ENCODE measurements around the gene SLK. TPM values are rescaled to one million over a fixed set of nuclear protein-coding genes. Genes with fewer than 3 reads are reported as not detected.

SLK gene
- total and polyA plus RNA-seq, 2 experiments from 2014 or later: 13.8 to 43.6 TPM

DNA sequence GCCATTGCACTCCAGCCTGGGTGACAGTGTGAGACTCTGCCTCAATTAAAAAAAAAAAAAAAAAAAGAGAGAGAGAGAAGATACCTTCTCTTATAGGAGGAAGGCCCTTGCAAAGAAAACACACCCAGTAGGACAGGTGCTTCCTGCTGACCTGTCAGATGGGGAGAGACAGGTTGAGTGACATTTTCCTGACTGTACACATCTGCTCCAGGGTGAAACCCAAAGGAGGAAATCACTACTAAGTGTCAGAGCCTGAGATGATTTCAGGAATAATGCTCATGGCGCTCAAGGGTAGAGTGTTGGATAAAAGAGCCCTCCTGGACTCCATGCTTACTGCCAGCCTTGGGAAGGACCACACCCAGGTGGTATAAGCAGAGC, 47.3 kb upstream of the SLK start:
- Histone ChIP-seq H3K27ac (no peak overlapping the region), H3K36me3 (replicated peaks; ENCODE audit: insufficient read depth, low read depth) (no peaks in the 10 kb centered on the region), H3K4me1 (ENCODE audit: insufficient read depth) (peaks cover 31% of the 10 kb centered on the region), H3K27me3 (no peaks in the 10 kb centered on the region), H4K20me1 (ENCODE audit: insufficient read depth, poor library complexity, severe bottlenecking) (no peaks in the 10 kb centered on the region), H3K4me3 (no peak overlapping the region), H3K4me2 (no peak overlapping the region), H3K79me2 (peaks cover 27% of the 10 kb centered on the region), H3K9me3 (ENCODE audit: low read depth) (no peaks in the 10 kb centered on the region), H2AFZ (no peak overlapping the region), H3K9me2 (replicated peaks; ENCODE audit: insufficient read depth) (no peaks in the 10 kb centered on the region)
- DNase-seq (ENCODE audit: low spot score): no peak
- no peak for TF ChIP-seq EZH2 (IDR thresholded peaks at IDR 0.05; ENCODE audit: borderline replicate concordance)
- TF ChIP-seq EZH2phosphoT487 (IDR thresholded peaks at IDR 0.05; ENCODE audit: low read depth, severe bottlenecking, unreplicated experiment): no peak
- TF ChIP-seq, protein P1, sequence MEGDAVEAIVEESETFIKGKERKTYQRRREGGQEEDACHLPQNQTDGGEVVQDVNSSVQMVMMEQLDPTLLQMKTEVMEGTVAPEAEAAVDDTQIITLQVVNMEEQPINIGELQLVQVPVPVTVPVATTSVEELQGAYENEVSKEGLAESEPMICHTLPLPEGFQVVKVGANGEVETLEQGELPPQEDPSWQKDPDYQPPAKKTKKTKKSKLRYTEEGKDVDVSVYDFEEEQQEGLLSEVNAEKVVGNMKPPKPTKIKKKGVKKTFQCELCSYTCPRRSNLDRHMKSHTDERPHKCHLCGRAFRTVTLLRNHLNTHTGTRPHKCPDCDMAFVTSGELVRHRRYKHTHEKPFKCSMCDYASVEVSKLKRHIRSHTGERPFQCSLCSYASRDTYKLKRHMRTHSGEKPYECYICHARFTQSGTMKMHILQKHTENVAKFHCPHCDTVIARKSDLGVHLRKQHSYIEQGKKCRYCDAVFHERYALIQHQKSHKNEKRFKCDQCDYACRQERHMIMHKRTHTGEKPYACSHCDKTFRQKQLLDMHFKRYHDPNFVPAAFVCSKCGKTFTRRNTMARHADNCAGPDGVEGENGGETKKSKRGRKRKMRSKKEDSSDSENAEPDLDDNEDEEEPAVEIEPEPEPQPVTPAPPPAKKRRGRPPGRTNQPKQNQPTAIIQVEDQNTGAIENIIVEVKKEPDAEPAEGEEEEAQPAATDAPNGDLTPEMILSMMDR (IDR thresholded peaks at IDR 0.05; ENCODE audit: poor library complexity): no peak
- WGBS (ENCODE audit: low lambda C conversion rate, missing lambda C conversion rate): 100% methylated on average over 1 of the region's 1 CpG

DNA sequence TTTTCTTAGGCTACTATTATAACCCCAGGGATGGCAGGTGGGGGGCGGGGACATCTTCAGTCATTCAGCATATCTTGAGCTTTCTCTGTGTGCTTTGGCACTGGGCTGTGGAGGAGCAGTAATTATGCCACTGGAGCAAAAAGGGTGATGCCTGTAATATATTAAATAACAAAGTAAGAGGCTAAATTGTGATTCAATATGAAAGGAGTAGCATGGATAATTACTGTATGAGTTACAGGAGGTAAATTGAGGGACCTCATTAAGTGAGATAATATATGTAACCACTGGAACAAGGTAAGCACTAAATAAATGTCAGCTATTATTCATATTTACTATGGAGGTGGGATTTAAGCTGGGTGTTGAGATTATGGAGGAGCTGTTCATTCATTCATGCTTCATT, 45.7 kb upstream of the SLK start:
- Histone ChIP-seq H3K4me3 (no peak overlapping the region), H3K4me2 (no peak overlapping the region), H3K36me3 (replicated peaks; ENCODE audit: insufficient read depth, low read depth) (no peaks in the 10 kb centered on the region), H3K79me2 (peaks cover 11% of the 10 kb centered on the region), H3K27ac (no peak overlapping the region), H3K4me1 (ENCODE audit: insufficient read depth) (peaks cover 23% of the 10 kb centered on the region), H3K9me3 (ENCODE audit: low read depth) (no peaks in the 10 kb centered on the region), H3K9me2 (replicated peaks; ENCODE audit: insufficient read depth) (no peaks in the 10 kb centered on the region), H3K27me3 (no peaks in the 10 kb centered on the region), H4K20me1 (ENCODE audit: insufficient read depth, poor library complexity, severe bottlenecking) (no peaks in the 10 kb centered on the region), H2AFZ (no peak overlapping the region)
- no peak for DNase-seq (ENCODE audit: low spot score)
- TF ChIP-seq EZH2phosphoT487 (IDR thresholded peaks at IDR 0.05; ENCODE audit: low read depth, severe bottlenecking, unreplicated experiment) (no peak), EZH2 (IDR thresholded peaks at IDR 0.05; ENCODE audit: borderline replicate concordance) (no peak)
- TF ChIP-seq, protein P1 (IDR thresholded peaks at IDR 0.05; ENCODE audit: poor library complexity): no peak
- 100% methylated on average over 1 of the region's 1 CpG for WGBS (ENCODE audit: low lambda C conversion rate, missing lambda C conversion rate)

DNA sequence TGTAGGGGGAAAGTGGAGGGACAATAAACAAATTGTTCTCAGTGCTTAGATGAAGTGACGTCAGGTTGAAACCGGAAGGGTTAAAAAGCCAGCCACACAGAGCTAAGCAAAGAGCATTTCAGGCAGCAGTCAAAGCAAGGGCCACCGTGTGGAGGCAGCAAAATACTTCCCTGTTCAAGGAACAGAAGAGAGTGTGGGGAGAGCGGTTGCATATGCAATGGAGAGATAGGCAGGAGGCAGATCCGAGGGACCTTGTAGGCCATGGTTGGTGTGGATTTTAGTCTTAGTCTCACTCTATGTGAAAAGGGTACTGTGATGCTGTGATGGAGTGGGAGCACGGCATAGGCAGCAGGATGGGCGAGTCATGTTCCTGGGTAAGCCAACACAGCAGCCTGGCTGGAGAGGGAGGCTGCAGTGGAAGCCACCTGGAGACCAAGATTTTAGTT, 45.2 kb upstream of the SLK start:
- Histone ChIP-seq H3K27me3 (no peaks in the 10 kb centered on the region), H3K27ac (no peak overlapping the region), H3K4me1 (ENCODE audit: insufficient read depth) (peaks cover 18% of the 10 kb centered on the region), H3K9me3 (ENCODE audit: low read depth) (no peaks in the 10 kb centered on the region), H2AFZ (no peak overlapping the region), H3K79me2 (peaks cover 7% of the 10 kb centered on the region), H3K36me3 (replicated peaks; ENCODE audit: insufficient read depth, low read depth) (no peaks in the 10 kb centered on the region), H3K4me3 (no peak overlapping the region), H3K4me2 (no peak overlapping the region), H4K20me1 (ENCODE audit: insufficient read depth, poor library complexity, severe bottlenecking) (no peaks in the 10 kb centered on the region), H3K9me2 (replicated peaks; ENCODE audit: insufficient read depth) (no peaks in the 10 kb centered on the region)
- peak; percentile 21 for DNase-seq (ENCODE audit: low spot score)
- 50% methylated on average over 7 of the region's 7 CpGs for WGBS (ENCODE audit: low lambda C conversion rate, missing lambda C conversion rate)
- TF ChIP-seq EZH2phosphoT487 (IDR thresholded peaks at IDR 0.05; ENCODE audit: low read depth, severe bottlenecking, unreplicated experiment) (no peak), EZH2 (IDR thresholded peaks at IDR 0.05; ENCODE audit: borderline replicate concordance) (no peak)
- TF ChIP-seq, protein P1 (IDR thresholded peaks at IDR 0.05; ENCODE audit: poor library complexity): no peak

DNA sequence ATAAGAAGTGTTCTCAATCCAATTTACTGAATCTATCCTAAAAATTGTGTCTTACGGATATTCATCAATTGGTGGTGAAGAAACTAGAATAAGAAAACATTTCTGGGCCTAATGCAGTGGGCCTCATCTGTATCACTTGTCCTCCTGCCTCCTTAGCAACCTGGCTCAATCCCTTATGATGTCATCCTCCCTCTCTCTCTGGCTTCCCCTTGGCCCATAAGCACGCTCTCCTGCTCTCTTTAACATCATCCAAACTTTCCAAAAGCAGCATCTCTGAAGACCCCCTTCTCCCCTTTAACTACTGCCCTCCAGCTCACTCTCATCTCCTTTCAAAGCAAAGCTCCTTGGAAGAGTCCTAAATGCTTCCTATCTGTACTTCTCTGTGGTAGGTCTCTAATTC, 44.3 kb upstream of the SLK start:
- no peak overlapping the region for H3K4me2 ChIP-seq
- H3K36me3 ChIP-seq (replicated peaks; ENCODE audit: insufficient read depth, low read depth): no peaks in the 10 kb centered on the region
- no peak overlapping the region for H2AFZ ChIP-seq
- no peak overlapping the region for H3K4me3 ChIP-seq
- H3K27me3 ChIP-seq: no peaks in the 10 kb centered on the region
- no peaks in the 10 kb centered on the region for H3K79me2 ChIP-seq
- peaks cover 10% of the 10 kb centered on the region for H3K4me1 ChIP-seq (ENCODE audit: insufficient read depth)
- H3K9me2 ChIP-seq (replicated peaks; ENCODE audit: insufficient read depth): no peaks in the 10 kb centered on the region
- 94% methylated on average over 2 of the region's 2 CpGs for WGBS (ENCODE audit: low lambda C conversion rate, missing lambda C conversion rate)
- TF ChIP-seq EZH2 (IDR thresholded peaks at IDR 0.05; ENCODE audit: borderline replicate concordance) (no peak), EZH2phosphoT487 (IDR thresholded peaks at IDR 0.05; ENCODE audit: low read depth, severe bottlenecking, unreplicated experiment) (no peak)
- TF ChIP-seq, protein P1 (IDR thresholded peaks at IDR 0.05; ENCODE audit: poor library complexity): no peak
- no peak for DNase-seq (ENCODE audit: low spot score)
- no peaks in the 10 kb centered on the region for H4K20me1 ChIP-seq (ENCODE audit: insufficient read depth, poor library complexity, severe bottlenecking)
- no peaks in the 10 kb centered on the region for H3K9me3 ChIP-seq (ENCODE audit: low read depth)
- no peak overlapping the region for H3K27ac ChIP-seq
